Gastroesophageal sphincter (tissue), 4 donors: ENCODE data around the gene PKD2. TPM values are rescaled to one million over a fixed set of nuclear protein-coding genes. Genes with fewer than 3 reads are reported as not detected.

Experiments used
- ATAC-seq: fragments of 150-250 bp; one replicate; pipeline ENCODE4 v1.9.1; 2016; ENCODE audit warnings: mild to moderate bottlenecking, moderate library complexity
- H3K27ac ChIP-seq, 4 donors: fragments of 200-600 bp; sonication (generic) in 3 of 4; 1 replicate in 3 of 4; 2 replicates in 1 of 4; pipeline ENCODE4 v1.5.1; 2016 to 2019
- H3K27me3 ChIP-seq: fragments of 200-600 bp; sonication (generic); one replicate; pipeline ENCODE4 v1.5.1; 2019
- H3K36me3 ChIP-seq, 2 donors: fragments of 200-600 bp; sonication (generic); one replicate each; pipeline ENCODE4 v1.5.1; 2019; ENCODE audit warnings: control low read depth in 1 of 2
- H3K4me1 ChIP-seq, 3 donors: fragments of 200-600 bp; sonication (generic); 1 replicate in 2 of 3; 2 replicates in 1 of 3; pipeline ENCODE4 v1.5.1; 2016 to 2019; ENCODE audit warnings: control low read depth in 2 of 3
- H3K4me3 ChIP-seq, 2 donors: fragments of 200-600 bp; sonication (generic); one replicate each; pipeline ENCODE4 v1.5.1; 2019; ENCODE audit warnings: mild to moderate bottlenecking in 1 of 2, moderate library complexity in 1 of 2
- H3K9me3 ChIP-seq, 3 donors: fragments of 200-600 bp; sonication (generic); one replicate each; pipeline ENCODE4 v1.5.1; 2017 to 2019; ENCODE audit warnings: control low read depth in 2 of 3
- CTCF ChIP-seq, 4 experiments: fragments of 200-600 bp in 2 of 4; fragments of 450-650 bp in 2 of 4; sonication (generic) in 1 of 4; IDR thresholded peaks; one replicate each; pipeline ENCODE4 v1.5.1; 2017 to 2019; ENCODE audit warnings: antibody characterized with exemption in 4 of 4, mild to moderate bottlenecking in 2 of 4, moderate library complexity in 2 of 4
- EP300 ChIP-seq: sonication (generic); formaldehyde crosslinking; IDR thresholded peaks from one replicate; pipeline ENCODE4 v1.6.1; 2017; ENCODE audit warnings: antibody characterized with exemption, mild to moderate bottlenecking
- POLR2A ChIP-seq, 2 donors: fragments of 450-650 bp; IDR thresholded peaks; one replicate each; pipeline ENCODE4 v1.6.1; 2017; ENCODE audit warnings: antibody characterized with exemption in 2 of 2, mild to moderate bottlenecking in 2 of 2, moderate library complexity in 1 of 2
- POLR2AphosphoS5 ChIP-seq: sonication (generic); formaldehyde crosslinking; IDR thresholded peaks from one replicate; pipeline ENCODE4 v1.6.1; 2017; ENCODE audit warnings: antibody characterized with exemption
- WGBS, 2 donors: methylation state at CpG; one replicate each; pipeline ENCODE4 v1.1.5; 2018; ENCODE audit warnings: low coverage in 1 of 2; 5-methylcytosine and 5-hydroxymethylcytosine counted together
- total RNA-seq, 4 donors: library from RNA; depleted of rRNA; stranded (reverse); fragments of >200 nt; gene quantifications; one replicate each; pipeline ENCODE4 v1.1.0, GENCODE V29; 2016

The PKD2 gene
- total RNA-seq, 4 donors from 2014 or later: 84.5 to 125 (median 117) TPM

DNA sequence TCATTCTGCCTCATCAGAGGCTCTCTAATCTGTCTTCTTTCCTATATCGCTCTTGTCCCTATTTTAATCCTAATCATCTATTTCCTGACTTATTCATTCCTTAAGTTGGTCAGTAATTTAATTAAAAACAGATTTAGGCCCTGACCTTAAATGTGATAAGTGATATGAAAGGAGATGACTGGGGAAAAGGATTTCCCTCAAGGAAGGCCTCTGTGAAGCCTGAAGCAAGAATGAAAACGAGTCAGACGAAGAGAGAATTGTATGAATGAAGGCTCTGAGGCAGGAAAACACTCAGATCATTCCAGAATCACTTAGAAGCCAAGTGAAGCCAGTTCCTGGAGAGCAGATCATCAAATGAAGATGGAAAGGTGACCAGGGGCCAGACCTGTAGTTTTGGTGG, 22.1 kb downstream of the PKD2 start:
- Histone ChIP-seq H3K27me3 (no peaks in the 10 kb centered on the region), H3K36me3 (peaks cover 0 to 50% of the 10 kb centered on the region in 2 donors), H3K27ac (peak overlapping the region in 2 of 4 donors; percentile 5 to 14), H3K4me1 (peaks cover 0 to 10% (median 0%) of the 10 kb centered on the region in 3 donors), H3K4me3 (no peak overlapping the region), H3K9me3 (peaks cover 0 to 9% (median 0%) of the 10 kb centered on the region in 3 donors)
- TF ChIP-seq EP300 (no peak), CTCF (IDR thresholded peaks at IDR 0.05) (no peak), POLR2AphosphoS5 (no peak), POLR2A (IDR thresholded peaks at IDR 0.05) (no peak)
- 89 to 100% methylated on average over 1 to 3 of the region's 3 CpGs for WGBS, 2 donors
- no peak for ATAC-seq

DNA sequence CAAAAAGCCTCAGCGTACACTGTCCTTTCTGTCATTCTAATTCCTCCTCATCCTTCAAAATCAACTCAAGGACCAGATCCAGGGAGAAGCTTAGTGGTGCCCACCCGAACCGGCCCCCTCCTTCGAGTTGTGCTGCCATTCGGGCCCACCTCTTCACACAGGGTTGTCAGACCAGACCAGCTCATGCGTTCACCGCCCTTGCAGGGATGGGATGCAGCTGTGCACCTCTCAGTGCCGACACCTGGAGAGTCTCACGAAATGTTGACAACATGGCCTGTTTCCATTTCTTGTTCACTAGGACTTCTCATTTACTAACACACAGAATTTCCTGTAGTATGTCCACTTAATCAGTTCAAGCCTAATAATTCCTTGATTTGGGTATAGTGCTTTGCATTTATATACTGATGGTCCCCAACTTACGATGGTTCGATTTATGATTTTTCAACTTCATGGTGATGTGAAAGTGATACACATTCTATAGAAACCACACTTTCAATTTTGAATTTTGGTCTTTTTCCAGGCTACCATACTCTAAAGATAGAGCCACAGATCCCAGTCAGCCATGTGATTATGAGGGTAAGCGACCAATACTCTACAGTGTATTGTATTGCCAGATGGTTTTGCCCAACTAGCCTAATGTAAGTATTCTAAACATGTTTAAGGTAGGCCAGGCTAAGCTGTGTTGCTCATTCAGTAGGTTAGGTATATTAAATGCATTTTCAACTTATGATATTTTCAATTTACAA, 23.3 kb downstream of the PKD2 start:
- Histone ChIP-seq H3K4me3 (no peak overlapping the region), H3K27me3 (no peaks in the 10 kb centered on the region), H3K36me3 (peaks cover 0 to 59% of the 10 kb centered on the region in 2 donors), H3K4me1 (peaks cover 0 to 10% (median 0%) of the 10 kb centered on the region in 3 donors), H3K27ac (no peak overlapping the region), H3K9me3 (peaks cover 0 to 6% (median 0%) of the 10 kb centered on the region in 3 donors)
- ATAC-seq: no peak
- 78 to 81% methylated on average over 8 to 11 of the region's 12 CpGs for WGBS, 2 donors
- TF ChIP-seq EP300: no peak
- TF ChIP-seq CTCF (IDR thresholded peaks at IDR 0.05): no peak
- TF ChIP-seq POLR2A (IDR thresholded peaks at IDR 0.05): no peak
- no peak for TF ChIP-seq POLR2AphosphoS5

- H3K4me1 ChIP-seq: peaks cover 0 to 7% (median 0%) of the 10 kb centered on the region in 3 donors
- H3K9me3 ChIP-seq: no peaks in the 10 kb centered on the region
- H3K27me3 ChIP-seq: no peaks in the 10 kb centered on the region
- H3K4me3 ChIP-seq: no peak overlapping the region
- ATAC-seq: no peak
- peaks cover 11 to 64% of the 10 kb centered on the region in 2 donors for H3K36me3 ChIP-seq
- no peak for TF ChIP-seq POLR2A (IDR thresholded peaks at IDR 0.05)
- peak; percentile 39 to 62 (median 49) for TF ChIP-seq CTCF (IDR thresholded peaks at IDR 0.05)
- no peak for TF ChIP-seq EP300
- TF ChIP-seq POLR2AphosphoS5: no peak
- H3K27ac ChIP-seq: no peak overlapping the region
Observed at GRCh38 chr4:88033309-88033708, 25.9 kb downstream of the PKD2 start.

- 88 to 92% methylated on average over 2 of the region's 2 CpGs for WGBS, 2 donors
- TF ChIP-seq POLR2A (IDR thresholded peaks at IDR 0.05): no peak
- TF ChIP-seq POLR2AphosphoS5: no peak
- TF ChIP-seq EP300: no peak
- no peak for TF ChIP-seq CTCF (IDR thresholded peaks at IDR 0.05)
- Histone ChIP-seq H3K36me3 (peaks cover 17 to 75% of the 10 kb centered on the region in 2 donors), H3K9me3 (no peaks in the 10 kb centered on the region), H3K4me3 (no peak overlapping the region), H3K4me1 (no peaks in the 10 kb centered on the region), H3K27me3 (no peaks in the 10 kb centered on the region), H3K27ac (no peak overlapping the region)
- ATAC-seq: no peak
Observed at GRCh38 chr4:88035292-88035691, 27.9 kb downstream of the PKD2 start.

DNA sequence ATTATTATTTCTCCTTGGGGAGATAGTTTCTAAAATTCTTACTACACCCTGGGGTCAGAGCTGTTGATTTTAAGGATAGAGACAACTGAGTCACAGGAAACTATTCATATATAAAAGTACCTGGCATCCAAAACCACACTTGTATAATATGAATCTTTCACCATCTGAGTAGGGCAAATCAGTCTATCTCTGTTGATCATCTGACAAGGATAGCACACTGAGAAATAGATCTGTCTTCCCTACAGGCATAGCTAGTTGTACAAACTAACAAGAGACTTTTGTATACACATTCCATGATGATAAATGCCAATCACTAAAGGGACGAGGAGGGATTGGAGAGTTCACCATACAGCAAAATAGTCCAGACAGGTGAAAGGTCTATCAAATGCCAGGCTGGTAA, 30.0 kb downstream of the PKD2 start:
- no peak for ATAC-seq
- Histone ChIP-seq H3K36me3 (peaks cover 25 to 85% of the 10 kb centered on the region in 2 donors), H3K27me3 (no peaks in the 10 kb centered on the region), H3K4me1 (no peaks in the 10 kb centered on the region), H3K27ac (no peak overlapping the region), H3K4me3 (no peak overlapping the region), H3K9me3 (no peaks in the 10 kb centered on the region)
- 67% methylated on average over 1 of the region's 1 CpG; no CpG with 5 or more reads in 1 of the 2 donors for WGBS, 2 donors
- no peak for TF ChIP-seq POLR2A (IDR thresholded peaks at IDR 0.05)
- no peak for TF ChIP-seq POLR2AphosphoS5
- no peak for TF ChIP-seq EP300
- no peak for TF ChIP-seq CTCF (IDR thresholded peaks at IDR 0.05)
